Measurements from ENCODE around the gene MOB1A.
A peak's percentile ranks its signal among the peaks of the same experiment; 100 is the strongest.
"Not testable (repeated sequence)": the region's sequence is repeated elsewhere in the genome, so short reads cannot be mapped to it uniquely, and the experiment has no call there.

The MOB1A gene

GRCh38 chr2:74178211-74179062, at the start of gene MOB1A:
Gene MOB1A (minus strand): TSS chr2:74178879. CDS start chr2:74178674, 205 bp downstream.
- DNase-seq = peak; percentile 94

GRCh38 chr2:74227646-74228045, 49.0 kb upstream of the MOB1A start:
- no peak for DNase-seq

- DNase-seq = peak; percentile 59
Measured at GRCh38 chr2:74226648-74227213, 48.1 kb upstream of the MOB1A start.

GRCh38 chr2:74225698-74226459, 47.2 kb upstream of the MOB1A start:
- no peak for DNase-seq

- no peak for DNase-seq
Measured at GRCh38 chr2:74223941-74224770, 45.5 kb upstream of the MOB1A start.

GRCh38 chr2:74222300-74222650, 43.6 kb upstream of the MOB1A start:
- no peak for DNase-seq

GRCh38 chr2:74221604-74222299, 43.1 kb upstream of the MOB1A start:
- no peak for DNase-seq

GRCh38 chr2:74221091-74221490, 42.4 kb upstream of the MOB1A start:
- DNase-seq = no peak

GRCh38 chr2:74219846-74220486, 41.3 kb upstream of the MOB1A start:
- no peak for DNase-seq

- no peak for DNase-seq
Measured at GRCh38 chr2:74216642-74217041, 38.0 kb upstream of the MOB1A start.

GRCh38 chr2:74215771-74216170, 37.1 kb upstream of the MOB1A start:
- DNase-seq = not testable (repeated sequence)

GRCh38 chr2:74212702-74213410, 34.2 kb upstream of the MOB1A start:
- no peak for DNase-seq

- no peak for DNase-seq
Measured at GRCh38 chr2:74206180-74206688, 27.6 kb upstream of the MOB1A start.

GRCh38 chr2:74205596-74205995, 26.9 kb upstream of the MOB1A start:
- DNase-seq = no peak

GRCh38 chr2:74205113-74205512, 26.4 kb upstream of the MOB1A start:
- no peak for DNase-seq

- DNase-seq = no peak
Measured at GRCh38 chr2:74204436-74204835, 25.8 kb upstream of the MOB1A start.

GRCh38 chr2:74201596-74201995, 22.9 kb upstream of the MOB1A start:
- DNase-seq = no peak

- no peak for DNase-seq
Measured at GRCh38 chr2:74201196-74201595, 22.5 kb upstream of the MOB1A start.

- no peak for DNase-seq
Measured at GRCh38 chr2:74199871-74200305, 21.2 kb upstream of the MOB1A start.

GRCh38 chr2:74199275-74199701, 20.6 kb upstream of the MOB1A start:
- no peak for DNase-seq
